GM18517 (cell line): ENCODE measurements around the gene ARG2.
A peak's percentile ranks its signal among the peaks of the same experiment; 100 is the strongest.

Source experiments
- ATAC-seq: cut with Tn5 transposase; IDR thresholded peaks from one replicate; pipeline ENCODE4 v1.9.1; 2021; ENCODE audit warnings: mild to moderate bottlenecking, moderate library complexity; ENCODE audit not compliant: unreplicated experiment

The ARG2 gene

GRCh38 chr14:67619446-67620216 is at the start of gene ARG2:
Gene ARG2, plus strand, starts transcription at chr14:67619920. Its CDS starts 58 bp downstream, at chr14:67619978.
- peak; percentile 91 for ATAC-seq

- no peak for ATAC-seq
These were observed 49.3 kb upstream of the ARG2 start for GRCh38 chr14:67570453-67570852.

- no peak for ATAC-seq
These were observed 48.3 kb upstream of the ARG2 start for GRCh38 chr14:67571275-67571990.

- no peak for ATAC-seq
These were observed 47.8 kb upstream of the ARG2 start for GRCh38 chr14:67571991-67572323.

- ATAC-seq, result no peak
These were observed 47.1 kb upstream of the ARG2 start for GRCh38 chr14:67572608-67573007.

GRCh38 chr14:67573228-67574010 is 46.3 kb upstream of the ARG2 start:
- ATAC-seq, result no peak

GRCh38 chr14:67574156-67574555 is 45.6 kb upstream of the ARG2 start:
- ATAC-seq, result no peak

- ATAC-seq, result no peak
These were observed 44.9 kb upstream of the ARG2 start for GRCh38 chr14:67574806-67575205.

- ATAC-seq, result no peak
These were observed 44.0 kb upstream of the ARG2 start for GRCh38 chr14:67575684-67576083.

- ATAC-seq, result no peak
These were observed 43.3 kb upstream of the ARG2 start for GRCh38 chr14:67576216-67576955.

- ATAC-seq, result no peak
These were observed 42.4 kb upstream of the ARG2 start for GRCh38 chr14:67577181-67577808.

GRCh38 chr14:67577909-67578749 is 41.6 kb upstream of the ARG2 start:
- ATAC-seq, result no peak

GRCh38 chr14:67579040-67579439 is 40.7 kb upstream of the ARG2 start:
- no peak for ATAC-seq

GRCh38 chr14:67579636-67580035 is 40.1 kb upstream of the ARG2 start:
- no peak for ATAC-seq

- no peak for ATAC-seq
These were observed 39.2 kb upstream of the ARG2 start for GRCh38 chr14:67580336-67581171.

- ATAC-seq, result no peak
These were observed 38.1 kb upstream of the ARG2 start for GRCh38 chr14:67581643-67582042.

GRCh38 chr14:67582061-67582460 is 37.7 kb upstream of the ARG2 start:
- ATAC-seq, result no peak

- ATAC-seq, result no peak
These were observed 35.7 kb upstream of the ARG2 start for GRCh38 chr14:67583711-67584644.
